Measurements from ENCODE around the gene CENATAC.

DNA sequence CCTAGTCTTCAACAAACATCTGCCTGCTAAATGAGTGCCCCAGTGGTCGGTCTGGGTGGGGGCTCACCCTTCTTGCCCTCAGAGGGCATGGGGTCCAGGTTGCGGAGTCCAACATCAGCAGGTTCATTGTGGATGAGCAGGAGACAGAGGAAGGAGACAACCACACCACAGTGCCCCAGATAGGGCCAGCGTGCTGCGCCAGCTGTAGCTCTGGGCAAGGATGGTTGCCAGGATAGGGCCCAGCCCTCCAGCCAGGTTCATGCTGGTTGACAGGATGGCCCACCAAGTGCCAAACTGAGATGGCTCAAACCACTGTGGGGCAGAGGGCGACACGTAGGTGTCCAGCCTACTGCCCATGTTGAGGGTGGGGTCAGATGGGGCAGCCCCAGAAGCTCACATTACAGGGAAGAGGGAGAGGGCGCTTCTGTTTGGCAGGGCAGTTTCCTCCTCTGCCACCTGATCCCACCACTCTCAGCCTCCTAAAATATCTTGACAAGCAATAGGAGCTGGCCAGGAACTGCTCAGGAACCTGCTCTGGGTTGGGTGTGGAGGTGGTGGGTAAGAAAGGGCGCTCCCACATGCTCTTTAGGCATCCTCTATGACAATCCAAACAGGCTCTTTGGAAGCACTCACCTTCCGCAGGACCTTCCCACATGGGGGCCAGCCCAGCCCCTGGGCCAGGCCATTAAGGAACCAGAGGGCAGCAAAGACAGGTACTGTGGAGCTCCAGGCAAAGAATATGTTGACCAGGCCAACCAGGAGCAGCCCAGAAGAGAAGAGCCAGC is 29.8 kb downstream of the CENATAC start:
- TF ChIP-seq, protein P1, sequence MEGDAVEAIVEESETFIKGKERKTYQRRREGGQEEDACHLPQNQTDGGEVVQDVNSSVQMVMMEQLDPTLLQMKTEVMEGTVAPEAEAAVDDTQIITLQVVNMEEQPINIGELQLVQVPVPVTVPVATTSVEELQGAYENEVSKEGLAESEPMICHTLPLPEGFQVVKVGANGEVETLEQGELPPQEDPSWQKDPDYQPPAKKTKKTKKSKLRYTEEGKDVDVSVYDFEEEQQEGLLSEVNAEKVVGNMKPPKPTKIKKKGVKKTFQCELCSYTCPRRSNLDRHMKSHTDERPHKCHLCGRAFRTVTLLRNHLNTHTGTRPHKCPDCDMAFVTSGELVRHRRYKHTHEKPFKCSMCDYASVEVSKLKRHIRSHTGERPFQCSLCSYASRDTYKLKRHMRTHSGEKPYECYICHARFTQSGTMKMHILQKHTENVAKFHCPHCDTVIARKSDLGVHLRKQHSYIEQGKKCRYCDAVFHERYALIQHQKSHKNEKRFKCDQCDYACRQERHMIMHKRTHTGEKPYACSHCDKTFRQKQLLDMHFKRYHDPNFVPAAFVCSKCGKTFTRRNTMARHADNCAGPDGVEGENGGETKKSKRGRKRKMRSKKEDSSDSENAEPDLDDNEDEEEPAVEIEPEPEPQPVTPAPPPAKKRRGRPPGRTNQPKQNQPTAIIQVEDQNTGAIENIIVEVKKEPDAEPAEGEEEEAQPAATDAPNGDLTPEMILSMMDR (IDR thresholded peaks at IDR 0.05): no peak
- TF ChIP-seq POLR2A (IDR thresholded peaks at IDR 0.05): no peak
